K562 (cell line): ENCODE data around the gene PCDH9. TPM values are rescaled to one million over a fixed set of nuclear protein-coding genes. Genes with fewer than 3 reads are reported as not detected.

Experiments used
- E2F4 ChIP-seq: sonication (generic); formaldehyde crosslinking; IDR thresholded peaks from 2 replicates; pipeline ENCODE4 v1.8.0; 2022; ENCODE audit warnings: mild to moderate bottlenecking, low read depth, missing genetic modification reagents
- HMG20B ChIP-seq: fragments of 250-450 bp; sonication (Bioruptor Pico); IDR thresholded peaks from 2 replicates; pipeline ENCODE4 v1.5.0; 2021; ENCODE audit warnings: mild to moderate bottlenecking
- MCM3 ChIP-seq: fragments of 450-650 bp; IDR thresholded peaks from 2 replicates; pipeline ENCODE4 v1.6.1; 2016
- NCOA2 ChIP-seq, 2 experiments: fragments of 450-650 bp; IDR thresholded peaks; 2 replicates each; pipeline ENCODE4 v1.6.1; 2018; ENCODE audit warnings: mild to moderate bottlenecking in 2 of 2, moderate library complexity in 1 of 2; ENCODE audit not compliant: partially characterized antibody in 2 of 2
- THRB ChIP-seq: fragments of 450-650 bp; formaldehyde crosslinking; conservative IDR thresholded peaks from 2 replicates; pipeline ENCODE4 v1.4.0; 2022; ENCODE audit warnings: mild to moderate bottlenecking, missing genetic modification characterization
- polyA plus RNA-seq, 8 experiments: library from polyadenylated mRNA; depleted of rRNA in 4 of 8; stranded (reverse) in 5 of 8; unstranded in 3 of 8; fragments of >200 nt; fragmentation: Nextera tagmentation in 2 of 8; fragmentation: Illumina TruSeq in 1 of 8; extraction: Ambion mirVana in 2 of 8; extraction: Trizol in 1 of 8; gene quantifications; 2 replicates each; pipeline versions ENCODE4 v1.2.1 to v1.2.3, GENCODE V29; 2011 to 2014; ENCODE audit warnings: inconsistent platforms in 1 of 8, missing spikeins in 1 of 8
- total RNA-seq, 7 experiments: library from RNA; depleted of rRNA in 6 of 7; stranded (reverse); fragments of >200 nt in 6 of 7; fragmentation: Illumina TruSeq in 2 of 7; extraction: Trizol in 2 of 7; gene quantifications; 2 replicates each; pipeline versions ENCODE4 v1.2.1 to v1.2.3, GENCODE V29; 2011 to 2021; ENCODE audit warnings: low replicate concordance in 1 of 7
- TF ChIP-seq, protein P1 (sequence below), 2 experiments: IDR thresholded peaks; 2 replicates each; pipeline ENCODE4 v1.6.1; 2012; ENCODE audit warnings: improper control_type of control experiment in 2 of 2, low read depth in 2 of 2, low read length in 2 of 2, borderline replicate concordance in 1 of 2

PCDH9 gene
- total and polyA plus RNA-seq, 9 of the 15 experiments (the other 6 are each of a cell fraction or from before 2014, with no cell fraction given): 1.1 to 6.7 (median 4.9) TPM

GRCh38 chr13:67193979-67194378, 36.2 kb downstream of the PCDH9 start (continued):
- TF ChIP-seq, protein P1, sequence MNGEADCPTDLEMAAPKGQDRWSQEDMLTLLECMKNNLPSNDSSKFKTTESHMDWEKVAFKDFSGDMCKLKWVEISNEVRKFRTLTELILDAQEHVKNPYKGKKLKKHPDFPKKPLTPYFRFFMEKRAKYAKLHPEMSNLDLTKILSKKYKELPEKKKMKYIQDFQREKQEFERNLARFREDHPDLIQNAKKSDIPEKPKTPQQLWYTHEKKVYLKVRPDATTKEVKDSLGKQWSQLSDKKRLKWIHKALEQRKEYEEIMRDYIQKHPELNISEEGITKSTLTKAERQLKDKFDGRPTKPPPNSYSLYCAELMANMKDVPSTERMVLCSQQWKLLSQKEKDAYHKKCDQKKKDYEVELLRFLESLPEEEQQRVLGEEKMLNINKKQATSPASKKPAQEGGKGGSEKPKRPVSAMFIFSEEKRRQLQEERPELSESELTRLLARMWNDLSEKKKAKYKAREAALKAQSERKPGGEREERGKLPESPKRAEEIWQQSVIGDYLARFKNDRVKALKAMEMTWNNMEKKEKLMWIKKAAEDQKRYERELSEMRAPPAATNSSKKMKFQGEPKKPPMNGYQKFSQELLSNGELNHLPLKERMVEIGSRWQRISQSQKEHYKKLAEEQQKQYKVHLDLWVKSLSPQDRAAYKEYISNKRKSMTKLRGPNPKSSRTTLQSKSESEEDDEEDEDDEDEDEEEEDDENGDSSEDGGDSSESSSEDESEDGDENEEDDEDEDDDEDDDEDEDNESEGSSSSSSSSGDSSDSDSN (IDR thresholded peaks at IDR 0.05; ENCODE audit: borderline replicate concordance in 1 of 2, low read depth in 2 of 2, low read length in 2 of 2): no peak
- TF ChIP-seq E2F4 (CRISPR knock-in tag): no peak
- no peak for TF ChIP-seq THRB (CRISPR knock-in tag)
- no peak for TF ChIP-seq NCOA2 (IDR thresholded peaks at IDR 0.05; ENCODE audit: partially characterized antibody in 2 of 2)
- no peak for TF ChIP-seq HMG20B (CRISPR knock-in tag)
- TF ChIP-seq MCM3: no peak
